Medulla oblongata (tissue), 1 donor: Measurements from ENCODE around the gene SHF.

Experiments used
- DNase-seq: peaks from one replicate; pipeline ENCODE4 v3.0.0-alpha.2; 2015; ENCODE audit errors: extremely low spot score

Gene SHF

DNA sequence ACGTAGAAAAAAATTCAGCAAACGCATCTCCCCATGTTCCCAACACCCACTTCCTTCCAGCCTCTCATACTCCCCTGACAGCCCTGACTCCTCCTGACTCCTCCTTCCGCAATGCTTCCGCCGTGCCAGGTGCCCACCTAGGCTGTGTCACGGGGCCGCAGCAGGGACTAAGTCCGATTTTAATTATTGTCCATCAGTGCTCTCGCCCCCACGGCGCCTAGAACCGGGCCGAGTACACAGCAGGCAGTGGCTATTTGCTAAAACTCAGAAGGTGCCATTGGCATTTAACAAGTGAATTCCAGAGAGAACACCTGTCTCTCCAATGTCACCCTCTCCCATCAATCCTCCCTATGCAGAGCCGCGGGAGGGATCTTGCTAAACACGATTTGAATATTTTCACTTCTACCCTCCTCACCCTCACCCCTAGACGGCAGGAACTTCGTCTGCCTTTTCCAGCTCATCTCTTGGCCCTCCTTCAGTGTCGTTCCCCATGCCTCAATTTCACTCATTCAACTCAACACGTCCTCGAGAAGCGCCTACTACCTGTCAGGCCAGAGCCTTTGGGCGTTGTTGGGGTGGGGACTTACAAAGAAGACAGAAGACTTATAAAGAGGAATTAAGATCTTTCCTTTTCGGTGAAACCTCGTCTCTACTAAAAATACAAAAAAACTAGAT is 11.5 kb upstream of the SHF start:
- peak; percentile 59 for DNase-seq

DNA sequence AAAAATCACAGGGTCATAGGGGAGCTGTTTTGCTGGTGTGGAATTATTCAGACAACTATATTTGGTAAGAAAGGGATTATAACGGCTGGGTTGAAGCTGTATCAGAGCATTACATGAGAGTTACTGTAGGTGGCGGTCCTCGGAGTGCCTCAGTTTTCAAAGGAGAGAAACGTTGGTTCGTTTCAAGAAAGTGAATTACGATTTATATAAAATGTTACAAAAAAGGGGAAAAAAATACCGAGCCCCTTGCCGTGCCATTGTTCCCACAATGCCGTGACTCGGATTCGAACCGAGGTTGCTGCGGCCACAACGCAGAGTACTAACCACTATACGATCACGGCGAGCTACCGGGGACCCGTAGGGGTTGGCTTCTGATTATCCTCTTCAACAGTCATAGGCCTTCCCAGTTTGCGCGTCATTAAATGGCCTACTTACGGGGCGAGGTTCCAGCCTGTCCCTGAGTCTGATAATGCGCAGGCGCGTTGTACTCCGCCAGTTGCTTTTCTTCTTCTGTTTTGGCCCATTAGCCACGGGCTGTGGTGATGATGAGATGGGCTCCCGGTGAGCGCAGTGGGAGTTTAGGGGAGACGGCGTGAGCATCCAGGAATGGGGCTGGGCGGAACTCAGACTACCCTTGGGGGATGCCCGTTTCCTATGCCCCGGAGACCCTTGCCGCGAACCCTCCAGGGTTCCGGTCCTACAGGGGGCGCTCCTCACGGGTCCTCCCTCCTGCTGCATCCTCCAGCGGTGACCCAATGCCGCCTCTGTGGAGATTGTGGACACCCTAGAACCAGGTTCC is 10.8 kb upstream of the SHF start:
- DNase-seq = peak; percentile 99

- no peak for DNase-seq
Observed at GRCh38 chr15:45197512-45197911, 9.7 kb upstream of the SHF start.

- DNase-seq = no peak
Observed at GRCh38 chr15:45187578-45187893, 230 bp downstream of the SHF start.

- DNase-seq = no peak
Observed at GRCh38 chr15:45186771-45187577, 792 bp downstream of the SHF start.

DNA sequence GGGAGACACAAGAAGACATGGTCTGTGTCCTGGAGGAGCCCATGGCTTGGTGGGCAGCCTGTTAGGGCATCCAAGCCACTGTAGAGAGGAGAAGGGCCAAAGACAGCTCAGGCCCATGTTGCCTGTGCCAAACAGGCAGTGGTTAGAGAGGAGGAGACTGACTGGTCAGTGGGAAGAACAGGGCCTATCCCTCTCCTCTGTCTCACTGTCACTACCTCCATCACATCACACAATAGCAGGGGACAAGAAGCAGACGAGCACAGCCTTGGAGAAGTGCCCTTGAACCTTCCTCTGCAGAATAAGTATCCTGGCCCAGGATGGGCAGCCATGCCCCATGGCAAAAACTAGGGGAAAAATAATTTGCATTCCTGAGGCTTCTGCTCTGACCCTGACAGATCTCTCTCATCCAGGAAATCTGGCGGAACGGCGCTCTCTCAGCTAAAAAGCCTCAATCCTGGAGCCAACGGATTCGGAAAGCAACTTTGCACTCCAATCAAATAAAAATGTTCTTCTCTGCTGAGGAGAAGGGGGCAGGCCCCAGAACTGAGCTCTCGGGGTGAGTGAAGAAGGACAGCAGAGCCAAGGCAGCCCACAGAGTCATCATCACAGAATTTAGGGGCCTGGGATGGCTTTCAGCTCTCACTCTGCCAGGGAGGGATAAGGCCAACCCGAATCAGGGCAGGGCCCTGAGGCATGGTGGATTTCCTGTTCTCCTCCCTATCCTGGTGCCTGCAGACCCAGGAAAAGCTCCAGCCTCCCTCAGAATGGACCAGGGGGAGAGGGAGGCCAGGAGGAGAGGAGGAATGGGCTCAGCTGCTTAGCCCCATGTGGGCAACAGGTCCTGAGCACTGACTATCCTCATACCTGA is 1.6 kb downstream of the SHF start:
- no peak for DNase-seq

GRCh38 chr15:45185069-45185779 is 2.5 kb downstream of the SHF start:
- DNase-seq = no peak

GRCh38 chr15:45184562-45185041 is 3.2 kb downstream of the SHF start:
- no peak for DNase-seq

DNA sequence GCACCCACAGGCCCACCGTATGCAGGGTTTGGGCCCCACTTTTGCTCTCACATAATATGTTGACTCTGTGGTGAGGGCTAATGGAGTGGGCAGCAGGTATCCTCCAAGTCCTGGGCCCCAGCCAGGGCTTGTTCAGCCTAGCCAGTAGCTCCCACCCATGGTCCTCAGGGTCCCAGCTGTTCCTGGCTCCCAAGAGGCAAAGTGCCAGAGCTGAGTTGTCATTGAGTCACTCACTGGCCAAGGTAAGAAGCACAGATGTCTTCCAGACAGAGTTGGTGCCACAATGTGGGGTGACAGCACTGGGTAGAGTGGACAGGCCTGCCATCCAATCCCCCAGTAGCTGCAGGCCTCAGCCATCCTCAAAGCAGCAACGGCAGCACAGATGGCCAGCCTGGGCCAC is 4.3 kb downstream of the SHF start:
- no peak for DNase-seq

DNA sequence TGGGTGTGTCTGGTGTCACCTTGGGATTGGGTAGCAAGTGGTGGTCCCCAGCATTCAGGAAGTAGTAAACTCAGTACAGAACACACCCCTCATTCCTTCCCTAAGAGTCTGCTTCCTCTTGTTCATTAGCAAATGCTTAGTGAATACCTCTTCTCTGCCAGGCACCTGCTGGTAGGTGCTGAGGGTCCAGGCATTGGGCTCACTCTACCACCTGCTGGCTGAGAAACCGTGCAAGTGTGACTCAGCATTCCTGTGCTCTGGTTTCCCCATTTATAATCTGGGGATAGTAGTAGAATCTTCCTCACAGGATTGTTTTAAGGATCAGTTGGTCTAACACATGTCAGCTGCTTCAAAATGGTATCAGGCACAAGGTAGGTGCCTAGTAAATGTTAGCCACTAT is 4.8 kb downstream of the SHF start:
- DNase-seq = no peak

- no peak for DNase-seq
Observed at GRCh38 chr15:45181491-45182285, 6.1 kb downstream of the SHF start.

DNA sequence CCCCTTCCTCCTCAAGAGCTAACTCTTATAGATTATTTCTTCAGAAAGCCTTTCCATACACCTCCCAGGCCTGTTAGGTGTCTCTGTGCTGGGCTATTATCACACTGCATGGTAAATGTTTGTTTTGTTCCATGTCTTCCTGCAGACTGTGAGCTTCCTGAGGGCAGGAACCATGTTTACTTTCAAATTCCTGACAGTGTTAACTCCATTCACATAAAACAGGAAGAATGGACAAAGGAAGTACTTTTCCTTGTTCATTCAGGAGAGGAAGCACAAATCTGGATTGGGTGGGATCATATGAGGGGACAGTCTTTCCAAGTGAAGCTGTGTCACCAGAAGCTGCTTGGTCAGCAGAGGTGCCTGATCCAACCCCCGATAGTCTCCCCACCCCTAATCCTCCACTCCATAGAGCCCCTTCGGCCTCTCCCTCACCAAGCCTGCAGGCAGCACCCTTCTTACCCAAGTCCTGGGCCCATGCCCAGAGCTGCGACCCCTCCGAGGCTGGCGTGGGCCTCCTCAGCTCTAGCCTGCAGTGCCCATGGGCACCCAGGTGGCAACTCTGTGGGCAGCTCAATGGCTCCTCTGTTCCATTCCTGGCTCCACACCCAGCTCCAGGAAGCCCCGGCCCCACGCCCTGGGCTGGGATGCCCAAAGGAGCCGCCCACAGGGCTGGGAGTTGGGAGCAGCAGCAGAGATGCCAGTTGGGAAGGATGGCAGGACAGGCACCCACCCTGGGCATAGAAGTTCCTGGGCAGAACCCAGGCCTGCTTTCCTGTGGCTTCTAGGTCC is 6.9 kb downstream of the SHF start:
- no peak for DNase-seq

DNA sequence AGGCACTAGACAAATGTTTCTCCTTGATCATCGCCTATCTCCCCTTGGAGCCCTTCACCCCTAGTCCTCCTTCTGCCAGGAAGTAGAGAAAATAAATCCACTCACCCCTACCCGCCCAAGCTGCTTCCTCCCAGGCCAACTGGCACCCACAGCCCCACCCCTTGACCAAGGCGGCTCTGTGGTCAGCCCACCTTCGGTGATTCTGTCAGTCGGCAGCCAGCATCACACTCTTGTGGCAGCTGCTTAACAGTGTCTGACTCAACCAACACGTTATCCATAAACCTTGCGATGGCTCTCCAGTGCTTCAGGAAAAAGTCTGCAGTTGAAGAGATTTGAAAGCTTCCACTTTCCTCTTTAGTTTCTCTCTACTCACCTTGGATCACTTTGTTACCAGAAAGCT is 7.6 kb downstream of the SHF start:
- DNase-seq = no peak

- no peak for DNase-seq
Observed at GRCh38 chr15:45179221-45179985, 8.4 kb downstream of the SHF start.

- no peak for DNase-seq
Observed at GRCh38 chr15:45177285-45177684, 10.5 kb downstream of the SHF start.

GRCh38 chr15:45174577-45174976 is 13.2 kb downstream of the SHF start:
- no peak for DNase-seq

DNA sequence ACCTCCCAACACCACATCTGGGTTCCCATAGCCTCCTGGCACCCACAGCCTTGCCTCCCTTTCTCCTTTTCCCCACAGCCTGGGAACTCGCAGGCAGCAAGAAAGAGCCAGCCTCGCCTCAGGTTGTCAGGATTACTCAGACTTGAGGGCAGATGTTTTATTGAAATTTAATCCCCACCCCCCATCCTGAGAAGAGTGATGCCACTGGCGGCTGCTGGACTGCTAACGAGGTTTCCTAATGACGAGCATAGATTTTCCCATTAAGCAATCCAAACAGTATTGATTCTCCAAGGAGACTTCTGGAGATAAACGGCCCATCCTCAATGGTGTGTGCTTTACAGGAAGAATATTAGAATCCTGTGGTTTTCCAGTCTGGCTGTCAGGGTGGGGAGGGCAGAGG is 13.7 kb downstream of the SHF start:
- DNase-seq = no peak

DNA sequence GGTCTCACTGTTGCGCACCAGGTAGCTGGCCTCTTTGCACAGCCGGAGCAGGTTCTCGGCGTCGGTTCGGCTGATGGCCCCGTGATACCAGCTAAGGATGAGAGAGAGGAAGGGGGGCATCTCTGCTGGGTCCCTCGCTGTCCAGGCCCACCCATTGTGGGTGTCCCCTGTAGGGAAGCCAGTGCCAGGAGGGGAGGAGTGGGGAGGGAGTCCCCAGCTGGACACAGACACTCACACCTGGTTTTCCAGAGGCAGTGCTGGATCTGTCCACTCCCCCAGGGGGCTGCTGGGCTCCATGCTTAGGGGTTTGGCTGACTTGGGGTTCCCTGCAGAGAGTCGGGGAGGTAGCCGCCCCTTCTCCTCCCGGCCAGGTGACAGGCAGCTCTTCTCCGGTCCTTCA is 15.9 kb downstream of the SHF start:
- no peak for DNase-seq
